ENCODE results near the gene MRGPRX2.

MRGPRX2 gene

GRCh38 chr11:19073454-19074415 is 13.2 kb upstream of the MRGPRX2 start:
- DNase-seq: no peak

- no peak for DNase-seq
Measured at GRCh38 chr11:19072464-19072863, 11.9 kb upstream of the MRGPRX2 start.

- peak; percentile 88 for DNase-seq
Measured at GRCh38 chr11:19071255-19071654, 10.7 kb upstream of the MRGPRX2 start.

GRCh38 chr11:19059833-19060232 is 684 bp downstream of the MRGPRX2 start:
- DNase-seq: no peak

- DNase-seq: no peak
Measured at GRCh38 chr11:19055905-19056304, 4.6 kb downstream of the MRGPRX2 start.

GRCh38 chr11:19055016-19055415 is 5.5 kb downstream of the MRGPRX2 start:
- no peak for DNase-seq

GRCh38 chr11:19053909-19054308 is 6.6 kb downstream of the MRGPRX2 start:
- no peak for DNase-seq

GRCh38 chr11:19050281-19050680 is 10.2 kb downstream of the MRGPRX2 start:
- no peak for DNase-seq

GRCh38 chr11:19049351-19049750 is 11.2 kb downstream of the MRGPRX2 start:
- no peak for DNase-seq

- DNase-seq: no peak
Measured at GRCh38 chr11:19040051-19040450, 20.5 kb downstream of the MRGPRX2 start.

GRCh38 chr11:19039409-19039808 is 21.1 kb downstream of the MRGPRX2 start:
- DNase-seq: no peak

GRCh38 chr11:19032990-19033389 is 27.5 kb downstream of the MRGPRX2 start:
- DNase-seq: no peak

GRCh38 chr11:19027829-19028595 is 32.5 kb downstream of the MRGPRX2 start:
- no peak for DNase-seq

GRCh38 chr11:19026862-19027261 is 33.7 kb downstream of the MRGPRX2 start:
- no peak for DNase-seq

- DNase-seq: no peak
Measured at GRCh38 chr11:19025481-19026406, 34.8 kb downstream of the MRGPRX2 start.

- no peak for DNase-seq
Measured at GRCh38 chr11:19020831-19021230, 39.7 kb downstream of the MRGPRX2 start.

- no peak for DNase-seq
Measured at GRCh38 chr11:19018901-19019300, 41.6 kb downstream of the MRGPRX2 start.

- DNase-seq: no peak
Measured at GRCh38 chr11:19013181-19013857, 47.2 kb downstream of the MRGPRX2 start.

GRCh38 chr11:19012636-19013035 is 47.9 kb downstream of the MRGPRX2 start:
- no peak for DNase-seq
